ENCODE measurements around the gene CBX1. TPM values are rescaled to one million over a fixed set of nuclear protein-coding genes. Genes with fewer than 3 reads are reported as not detected.

CBX1 gene
- total and polyA plus RNA-seq, 2 experiments from 2014 or later = 127 to 223 TPM

- no peak for TF ChIP-seq STAT1 (IDR thresholded peaks at IDR 0.05; ENCODE audit: unreplicated experiment)
- TF ChIP-seq POLR2AphosphoS5 (IDR thresholded peaks at IDR 0.05; ENCODE audit: low read depth) = peak; percentile 96
- no peaks in the 10 kb centered on the region for H3K9me3 Mint-ChIP-seq
- H3K79me2 ChIP-seq (replicated peaks; ENCODE audit: insufficient read depth) = peaks cover 64% of the 10 kb centered on the region
- H3K36me3 Mint-ChIP-seq (ENCODE audit: low read depth) = peaks cover 41% of the 10 kb centered on the region
- peak overlapping the region; percentile 90 for H3K4me3 ChIP-seq
- peak overlapping the region; percentile 94 for H3K4me2 ChIP-seq
- H3K27ac Mint-ChIP-seq = peak overlapping the region; percentile 96
- no peaks in the 10 kb centered on the region for H3K27me3 ChIP-seq (ENCODE audit: insufficient read depth)
- DNase-seq (ENCODE audit: low spot score) (peak; percentile 89), ATAC-seq (peak; percentile 65)
- H3K4me1 ChIP-seq (ENCODE audit: insufficient read depth) = peaks cover 57% of the 10 kb centered on the region
- peaks cover 24% of the 10 kb centered on the region for H3K27me3 Mint-ChIP-seq (ENCODE audit: insufficient read depth, low read depth, poor library complexity)
- peaks cover 23% of the 10 kb centered on the region for H4K20me1 ChIP-seq (replicated peaks; ENCODE audit: insufficient read depth)
- peaks cover 12% of the 10 kb centered on the region; the same call in 1 of the 2 replicates for H3K36me3 ChIP-seq (ENCODE audit: insufficient read depth)
- H3F3A ChIP-seq (replicated peaks; ENCODE audit: low read depth) = peaks cover 20% of the 10 kb centered on the region
- H3K4me3 Mint-ChIP-seq = peak overlapping the region; percentile 98
- H3K9me2 ChIP-seq (ENCODE audit: insufficient read depth) = no peaks in the 10 kb centered on the region
- peaks cover 65% of the 10 kb centered on the region for H3K4me1 Mint-ChIP-seq
- H3K27ac ChIP-seq (ENCODE audit: low read depth) = peak overlapping the region; percentile 93
- no peak overlapping the region for H2AFZ ChIP-seq
Observed at GRCh38 chr17:48048384-48049126, 52.7 kb downstream of the CBX1 start.

GRCh38 chr17:48047741-48048383 is 53.4 kb downstream of the CBX1 start, which contains the start of gene NFE2L1:
Gene NFE2L1 (plus strand): TSS chr17:48048359. CDS start chr17:48051119, 2,760 bp downstream.
- Mint-ChIP-seq H3K9me3 (no peaks in the 10 kb centered on the region), H3K36me3 (ENCODE audit: low read depth) (peaks cover 37% of the 10 kb centered on the region), H3K4me3 (peak within 1 kb of the TSS; percentile 98), H3K27ac (peak within 1 kb of the TSS; percentile 100), H3K27me3 (ENCODE audit: insufficient read depth, low read depth, poor library complexity) (peaks cover 23% of the 10 kb centered on the region), H3K4me1 (peaks cover 58% of the 10 kb centered on the region)
- Histone ChIP-seq H3K79me2 (replicated peaks; ENCODE audit: insufficient read depth) (peaks cover 57% of the 10 kb centered on the region), H3K4me2 (peak within 1 kb of the TSS; percentile 94), H3K4me3 (peak within 1 kb of the TSS; percentile 90), H3F3A (replicated peaks; ENCODE audit: low read depth) (peaks cover 13% of the 10 kb centered on the region), H2AFZ (peak within 1 kb of the TSS; percentile 61; the same call in 1 of the 2 replicates), H3K9me2 (ENCODE audit: insufficient read depth) (no peaks in the 10 kb centered on the region), H4K20me1 (replicated peaks; ENCODE audit: insufficient read depth) (peaks cover 18% of the 10 kb centered on the region), H3K27ac (ENCODE audit: low read depth) (peak within 1 kb of the TSS; percentile 93), H3K4me1 (ENCODE audit: insufficient read depth) (peaks cover 50% of the 10 kb centered on the region), H3K27me3 (ENCODE audit: insufficient read depth) (no peaks in the 10 kb centered on the region), H3K36me3 (ENCODE audit: insufficient read depth) (peaks cover 12% of the 10 kb centered on the region; the same call in 1 of the 2 replicates)
- ATAC-seq (peak; percentile 92), DNase-seq (ENCODE audit: low spot score) (peak; percentile 100)
- TF ChIP-seq ETS1 (IDR thresholded peaks at IDR 0.05) (peak; percentile 64), ZNF462 (CRISPR knock-in tag; IDR thresholded peaks at IDR 0.05) (no peak), EZH2phosphoT487 (IDR thresholded peaks at IDR 0.05; ENCODE audit: unreplicated experiment) (no peak), CREB1 (CRISPR knock-in tag; IDR thresholded peaks at IDR 0.05; ENCODE audit: low read depth) (peak; percentile 89), POLR2AphosphoS5 (IDR thresholded peaks at IDR 0.05; ENCODE audit: low read depth) (peak; percentile 62)

Measured in GM23338 (cell line).